SU-DHL-6 (cell line): ENCODE measurements around the gene CDK19.

ENCODE experiments used
- CTCF ChIP-seq: fragments of 200-600 bp; sonication (generic); IDR thresholded peaks from one replicate; pipeline ENCODE4 v1.5.1; 2017; ENCODE audit warnings: antibody characterized with exemption, mild to moderate bottlenecking, low read length, moderate library complexity; ENCODE audit not compliant: insufficient read depth, poor library complexity, severe bottlenecking
- EZH2phosphoT487 ChIP-seq: fragments of 200-600 bp; sonication (generic), shearing (Covaris generic); conservative IDR thresholded peaks from 2 replicates; pipeline ENCODE4 v1.6.1; 2018; ENCODE audit warnings: mild to moderate bottlenecking, antibody characterized with exemption, low read length, moderate library complexity, mixed read lengths

DNA sequence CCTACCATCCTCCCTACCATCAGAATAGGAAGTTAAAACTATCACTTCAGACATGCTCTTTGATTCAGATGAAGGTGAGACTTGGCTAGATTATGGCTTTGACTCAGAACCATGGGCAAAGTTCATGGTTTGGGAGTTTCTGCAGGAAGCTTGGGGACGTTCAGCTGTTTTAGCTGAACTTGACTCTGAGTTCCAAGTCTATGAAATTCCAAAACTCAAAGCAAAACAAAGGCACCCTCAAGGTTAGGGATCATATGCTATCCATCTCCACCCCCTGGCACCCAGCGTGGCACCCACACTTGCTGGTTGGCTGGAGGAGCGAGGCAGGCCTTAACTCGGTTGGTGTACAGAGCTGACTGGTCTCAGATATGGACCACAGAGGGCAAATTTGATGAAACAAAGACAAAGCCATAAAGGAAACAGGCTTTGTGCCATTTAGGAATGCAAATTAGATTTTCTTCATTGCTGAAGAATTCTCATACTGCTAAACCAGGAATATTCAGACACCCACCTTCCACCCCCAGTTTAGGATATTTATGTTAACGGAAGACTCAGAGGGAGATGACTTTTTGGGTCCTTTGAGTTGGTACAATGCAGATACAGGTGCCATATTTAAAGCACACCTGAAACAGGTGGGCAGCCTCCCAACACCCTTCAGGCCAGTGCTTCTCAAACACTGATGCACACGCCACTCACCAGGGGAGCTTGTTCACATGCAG, 250.4 kb downstream of the CDK19 start:
- TF ChIP-seq CTCF = no peak
- no peak for TF ChIP-seq EZH2phosphoT487
